Mucosa of descending colon (tissue), 3 donors: ENCODE measurements around the gene OPA1. TPM values are rescaled to one million over a fixed set of nuclear protein-coding genes. Genes with fewer than 3 reads are reported as not detected.

Experiments used
- ATAC-seq: fragments of 200-7000 bp; cut with Tn5 transposase; one replicate; pipeline ENCODE4 v1.9.1; 2020; ENCODE audit warnings: mild to moderate bottlenecking, moderate library complexity
- DNase-seq, 3 donors: peaks; one replicate each; pipeline ENCODE4 v3.0.0-alpha.2; 2020
- H3K36me3 ChIP-seq: fragments of 200-600 bp; one replicate; pipeline ENCODE4 v1.8.0; 2021; ENCODE audit warnings: low read depth, mild to moderate bottlenecking
- H3K4me1 ChIP-seq: fragments of 200-600 bp; one replicate; pipeline ENCODE4 v1.8.0; 2021; ENCODE audit warnings: low read depth, mild to moderate bottlenecking
- H3K4me3 ChIP-seq: fragments of 200-600 bp; one replicate; pipeline ENCODE4 v1.8.0; 2021; ENCODE audit warnings: mild to moderate bottlenecking
- H3K9me3 ChIP-seq: fragments of 200-600 bp; one replicate; pipeline ENCODE4 v1.8.0; 2021; ENCODE audit warnings: mild to moderate bottlenecking
- intact Hi-C, 2 donors: fragments of 100-400 bp; cut with DNase I in 1 of 2; cut with micrococcal nuclease in 1 of 2; formaldehyde crosslinking; loops; one replicate each; pipeline versions ENCODE4 v1.11.0 to v1.11.1; 2022; cut with DNase I, micrococcal nuclease
- total RNA-seq, 3 donors: library from RNA; stranded (reverse); fragmentation: NEBNext Ultra II Directional in 2 of 3; extraction: Animal tissue kit (Norgen Biotek cat#: 25700) in 2 of 3; gene quantifications; one replicate each; pipeline versions ENCODE4 v1.2.1 to v1.2.4, GENCODE V29; 2021 to 2023
- TF ChIP-seq, protein P1 (sequence below): fragments of 200-600 bp; IDR thresholded peaks from one replicate; pipeline ENCODE4 v1.8.0; 2022; ENCODE audit warnings: antibody characterized with exemption, mild to moderate bottlenecking
- donor health status: DM: no; HTN: no; CAD: no; lungs with moderate emphysema.
- donor health status: DM: no; HTN: no; CAD: no.
- donor health status: DM: no; HTN: yes; CAD: no.

OPA1 gene
- total RNA-seq, 3 donors from 2014 or later: 67.8 to 90.8 (median 82.1) TPM

DNA sequence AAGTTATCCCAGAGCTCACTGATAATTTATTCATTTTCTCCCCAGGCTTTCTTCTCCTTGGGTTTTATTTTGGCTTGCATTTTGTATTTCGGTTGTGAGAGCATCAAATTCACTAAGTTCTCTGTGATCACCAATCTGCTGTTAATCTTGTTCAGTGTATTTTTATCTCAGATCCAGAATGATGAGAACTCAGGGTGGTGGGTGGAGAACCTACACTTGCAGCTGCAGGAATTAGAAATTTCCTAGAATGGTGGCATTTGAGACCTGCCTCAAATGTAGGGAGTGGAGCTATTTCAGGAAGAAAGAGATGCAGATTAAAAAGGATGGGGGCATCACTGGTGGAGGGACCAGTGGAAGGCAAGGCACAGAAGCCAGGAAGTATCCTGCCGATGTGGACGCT lies 129.6 kb downstream of the OPA1 start:
- H3K4me3 ChIP-seq: no peak overlapping the region
- H3K4me1 ChIP-seq: no peaks in the 10 kb centered on the region
- ATAC-seq: no peak
- H3K36me3 ChIP-seq: no peaks in the 10 kb centered on the region
- no peaks in the 10 kb centered on the region for H3K9me3 ChIP-seq
- intact Hi-C loops: no loop called here
- DNase-seq: no peak
- TF ChIP-seq, protein P1, sequence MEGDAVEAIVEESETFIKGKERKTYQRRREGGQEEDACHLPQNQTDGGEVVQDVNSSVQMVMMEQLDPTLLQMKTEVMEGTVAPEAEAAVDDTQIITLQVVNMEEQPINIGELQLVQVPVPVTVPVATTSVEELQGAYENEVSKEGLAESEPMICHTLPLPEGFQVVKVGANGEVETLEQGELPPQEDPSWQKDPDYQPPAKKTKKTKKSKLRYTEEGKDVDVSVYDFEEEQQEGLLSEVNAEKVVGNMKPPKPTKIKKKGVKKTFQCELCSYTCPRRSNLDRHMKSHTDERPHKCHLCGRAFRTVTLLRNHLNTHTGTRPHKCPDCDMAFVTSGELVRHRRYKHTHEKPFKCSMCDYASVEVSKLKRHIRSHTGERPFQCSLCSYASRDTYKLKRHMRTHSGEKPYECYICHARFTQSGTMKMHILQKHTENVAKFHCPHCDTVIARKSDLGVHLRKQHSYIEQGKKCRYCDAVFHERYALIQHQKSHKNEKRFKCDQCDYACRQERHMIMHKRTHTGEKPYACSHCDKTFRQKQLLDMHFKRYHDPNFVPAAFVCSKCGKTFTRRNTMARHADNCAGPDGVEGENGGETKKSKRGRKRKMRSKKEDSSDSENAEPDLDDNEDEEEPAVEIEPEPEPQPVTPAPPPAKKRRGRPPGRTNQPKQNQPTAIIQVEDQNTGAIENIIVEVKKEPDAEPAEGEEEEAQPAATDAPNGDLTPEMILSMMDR: no peak

DNA sequence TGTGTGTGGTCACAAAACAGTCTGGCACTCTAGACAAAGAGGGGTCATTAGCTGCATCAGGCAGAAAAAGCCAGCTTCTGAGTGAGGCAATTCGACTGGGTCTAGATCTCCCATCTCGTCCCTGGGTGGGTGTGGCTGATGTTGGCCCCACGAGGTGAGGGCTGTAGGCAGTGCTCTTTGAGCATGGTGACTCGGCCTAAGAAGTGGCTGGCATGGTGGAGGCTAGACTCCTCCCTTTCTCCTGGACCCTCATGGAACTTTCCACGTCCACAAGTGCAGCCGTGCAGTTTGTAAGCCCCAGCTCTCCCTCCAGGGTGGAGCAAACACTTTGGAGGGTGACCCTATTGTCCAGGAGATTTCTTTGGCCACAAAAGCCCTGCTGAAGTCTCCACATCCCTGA lies 134.1 kb downstream of the OPA1 start:
- intact Hi-C loops: no loop called here
- no peaks in the 10 kb centered on the region for H3K4me1 ChIP-seq
- no peaks in the 10 kb centered on the region for H3K36me3 ChIP-seq
- H3K9me3 ChIP-seq: no peaks in the 10 kb centered on the region
- DNase-seq: no peak
- no peak for ATAC-seq
- TF ChIP-seq, protein P1: no peak
- no peak overlapping the region for H3K4me3 ChIP-seq

DNA sequence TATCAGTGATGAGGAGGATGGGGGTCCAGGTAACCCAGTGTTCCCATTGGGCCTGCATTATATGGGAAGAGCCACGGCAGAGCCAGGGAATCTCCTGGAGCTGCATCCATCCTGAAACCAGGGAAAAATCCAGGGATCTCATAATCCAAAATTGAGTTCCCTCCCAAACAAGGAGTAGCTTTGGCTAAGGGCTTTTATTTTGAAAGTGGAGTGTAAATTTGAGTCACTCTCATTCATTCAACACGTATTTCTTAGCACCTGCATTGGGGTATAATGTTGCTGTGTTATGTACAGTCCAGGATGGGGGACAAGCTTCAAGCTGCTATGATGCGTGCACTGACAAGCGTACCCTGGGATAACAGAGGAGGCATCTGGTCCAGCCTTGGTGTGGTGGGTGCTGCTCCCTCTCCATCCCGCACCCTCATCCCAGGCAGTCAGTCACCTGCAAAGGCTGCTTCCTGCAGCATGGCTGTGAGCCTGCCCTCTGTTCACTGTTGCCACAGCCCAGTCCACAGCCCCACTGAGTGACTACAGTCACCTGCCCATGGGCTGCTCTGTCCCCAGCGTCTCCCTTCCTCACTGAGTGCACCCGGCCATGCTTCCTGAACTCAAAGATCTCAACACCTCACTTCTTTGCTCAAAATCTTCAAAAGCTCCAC lies 135.6 kb downstream of the OPA1 start:
- no peak for DNase-seq
- no peaks in the 10 kb centered on the region for H3K4me1 ChIP-seq
- H3K9me3 ChIP-seq: no peaks in the 10 kb centered on the region
- intact Hi-C loops: no loop called here
- H3K36me3 ChIP-seq: no peaks in the 10 kb centered on the region
- ATAC-seq: no peak
- TF ChIP-seq, protein P1: no peak
- no peak overlapping the region for H3K4me3 ChIP-seq

DNA sequence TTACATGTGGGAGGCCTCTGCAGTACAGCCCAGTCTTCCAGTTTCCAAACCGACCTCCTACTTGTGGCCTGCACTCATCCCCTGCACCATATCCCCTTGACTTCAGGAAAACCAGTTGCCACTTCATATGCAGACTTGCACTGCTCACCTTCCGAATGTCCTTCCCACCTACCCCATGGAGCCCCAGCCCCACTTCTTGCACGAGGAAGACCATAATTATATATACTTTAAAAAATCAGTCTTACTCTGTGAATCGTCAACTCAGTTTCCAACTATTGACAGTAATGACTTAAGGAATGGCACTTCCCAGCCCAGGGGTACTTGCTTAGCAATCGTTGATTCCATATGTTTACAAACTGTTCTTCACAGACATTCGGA lies 136.1 kb downstream of the OPA1 start:
- H3K36me3 ChIP-seq: no peaks in the 10 kb centered on the region
- ATAC-seq (no peak), DNase-seq (no peak)
- intact Hi-C loops: no loop called here
- H3K4me3 ChIP-seq: no peak overlapping the region
- H3K9me3 ChIP-seq: no peaks in the 10 kb centered on the region
- no peaks in the 10 kb centered on the region for H3K4me1 ChIP-seq
- TF ChIP-seq, protein P1: no peak

- no peak for ATAC-seq
- no peaks in the 10 kb centered on the region for H3K4me1 ChIP-seq
- intact Hi-C loops: no loop called here
These were observed 136.6 kb downstream of the OPA1 start for GRCh38 chr3:193729601-193730000.

More at GRCh38 chr3:193729601-193730000, 136.6 kb downstream of the OPA1 start:
- Histone ChIP-seq H3K4me3 (no peak overlapping the region), H3K9me3 (no peaks in the 10 kb centered on the region), H3K36me3 (no peaks in the 10 kb centered on the region)
- DNase-seq: no peak
- TF ChIP-seq, protein P1: no peak
